Measurements from ENCODE around the gene PTDSS2. TPM values are rescaled to one million over a fixed set of nuclear protein-coding genes. Genes with fewer than 3 reads are reported as not detected.

The PTDSS2 gene
- total and polyA plus RNA-seq, 9 of the 15 experiments (the other 6 are each of a cell fraction or from before 2014, with no cell fraction given) = 0.45 to 53.9 (median 17.2) TPM

- TF ChIP-seq MAZ (CRISPR knock-in tag; conservative IDR thresholded peaks at IDR 0.05 in 1 of 2, IDR thresholded peaks at IDR 0.05 in 1 of 2) (peak; percentile 96 to 97), TFAM (CRISPR knock-in tag; conservative IDR thresholded peaks at IDR 0.05) (no peak), ILK (tag; IDR thresholded peaks at IDR 0.05; ENCODE audit: borderline replicate concordance, low read depth) (no peak), L3MBTL2 (IDR thresholded peaks at IDR 0.05) (peak; percentile 99), CHD2 (IDR thresholded peaks at IDR 0.05; ENCODE audit: low read depth, low read length) (no peak; the same call in 1 of the 2 replicates), PBX2 (CRISPR knock-in tag; IDR thresholded peaks at IDR 0.05; ENCODE audit: low read depth) (no peak), PBX2 (tag; conservative IDR thresholded peaks at IDR 0.05; ENCODE audit: low read depth) (no peak), TRIM25 (IDR thresholded peaks at IDR 0.05; ENCODE audit: borderline replicate concordance) (no peak), YY1 (IDR thresholded peaks at IDR 0.05; ENCODE audit: borderline replicate concordance in 1 of 3, control insufficient read depth in 1 of 3, extremely low read depth in 1 of 3, insufficient read depth in 3 of 3, insufficient read length in 1 of 3, insufficient replicate concordance in 2 of 3, low read depth in 1 of 3, low read length in 2 of 3) (peak in 2 of 3 experiments; percentile 28 to 74), ZFP30 (CRISPR knock-in tag; IDR thresholded peaks at IDR 0.05; ENCODE audit: borderline replicate concordance) (no peak), NR0B1 (IDR thresholded peaks at IDR 0.05; ENCODE audit: partially characterized antibody) (no peak), NEUROD1 (IDR thresholded peaks at IDR 0.05; ENCODE audit: borderline replicate concordance, low read depth, low read length, partially characterized antibody) (peak; percentile 19), ZNF518B (CRISPR knock-in tag; IDR thresholded peaks at IDR 0.05) (no peak), CBX5 (IDR thresholded peaks at IDR 0.05; ENCODE audit: borderline replicate concordance, low read depth) (0 out of 2 replicates have a peak, but pooled peaks have one; percentile 54), BMI1 (IDR thresholded peaks at IDR 0.05; ENCODE audit: low read length) (no peak), RBM25 (IDR thresholded peaks at IDR 0.05; ENCODE audit: low read depth, low read length, severe bottlenecking) (peak; percentile 81), CSDE1 (IDR thresholded peaks at IDR 0.05) (no peak)
These were observed 68.6 kb downstream of the PTDSS2 start (continued) for GRCh38 chr11:518463-519202.
